ENCODE results near the gene FPGS. TPM values are rescaled to one million over a fixed set of nuclear protein-coding genes. Genes with fewer than 3 reads are reported as not detected.
A peak's percentile ranks its signal among the peaks of the same experiment; 100 is the strongest.

The FPGS gene
- total RNA-seq, 1 donor from 2014 or later, result 51.3 TPM

DNA sequence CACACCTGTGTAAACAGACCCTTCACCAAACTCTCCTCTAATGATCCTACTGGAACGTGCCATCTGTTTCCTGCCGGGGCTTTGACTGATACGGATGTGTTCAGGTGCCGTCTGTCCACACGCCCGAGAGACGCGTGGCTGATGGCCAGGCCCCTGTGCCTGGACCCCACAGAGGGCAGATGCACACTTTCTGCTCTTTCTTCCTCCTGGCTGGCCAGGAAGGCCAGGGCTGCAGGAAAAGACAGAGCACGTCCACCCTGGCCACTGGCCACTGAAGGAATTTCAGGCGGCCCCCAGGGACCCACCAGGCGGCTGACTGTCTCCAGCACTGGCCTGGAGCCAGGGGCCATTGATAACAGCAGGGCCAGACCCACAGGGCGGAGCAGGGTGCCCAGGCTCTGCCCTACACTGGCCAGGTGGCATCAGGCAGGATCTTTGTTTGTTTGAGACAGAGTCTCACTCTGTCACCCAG, 55.4 kb downstream of the FPGS start:
- H3K4me1 Mint-ChIP-seq (ENCODE audit: unreplicated experiment), result peaks cover 56% of the 10 kb centered on the region
- peak overlapping the region; percentile 59 for H3K4me3 Mint-ChIP-seq (ENCODE audit: unreplicated experiment)
- H3K27ac Mint-ChIP-seq (ENCODE audit: unreplicated experiment), result no peak overlapping the region
- H3K9me3 Mint-ChIP-seq (ENCODE audit: unreplicated experiment), result no peaks in the 10 kb centered on the region
- TF ChIP-seq, protein P1, sequence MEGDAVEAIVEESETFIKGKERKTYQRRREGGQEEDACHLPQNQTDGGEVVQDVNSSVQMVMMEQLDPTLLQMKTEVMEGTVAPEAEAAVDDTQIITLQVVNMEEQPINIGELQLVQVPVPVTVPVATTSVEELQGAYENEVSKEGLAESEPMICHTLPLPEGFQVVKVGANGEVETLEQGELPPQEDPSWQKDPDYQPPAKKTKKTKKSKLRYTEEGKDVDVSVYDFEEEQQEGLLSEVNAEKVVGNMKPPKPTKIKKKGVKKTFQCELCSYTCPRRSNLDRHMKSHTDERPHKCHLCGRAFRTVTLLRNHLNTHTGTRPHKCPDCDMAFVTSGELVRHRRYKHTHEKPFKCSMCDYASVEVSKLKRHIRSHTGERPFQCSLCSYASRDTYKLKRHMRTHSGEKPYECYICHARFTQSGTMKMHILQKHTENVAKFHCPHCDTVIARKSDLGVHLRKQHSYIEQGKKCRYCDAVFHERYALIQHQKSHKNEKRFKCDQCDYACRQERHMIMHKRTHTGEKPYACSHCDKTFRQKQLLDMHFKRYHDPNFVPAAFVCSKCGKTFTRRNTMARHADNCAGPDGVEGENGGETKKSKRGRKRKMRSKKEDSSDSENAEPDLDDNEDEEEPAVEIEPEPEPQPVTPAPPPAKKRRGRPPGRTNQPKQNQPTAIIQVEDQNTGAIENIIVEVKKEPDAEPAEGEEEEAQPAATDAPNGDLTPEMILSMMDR (IDR thresholded peaks at IDR 0.05; ENCODE audit: unreplicated experiment), result no peak
- DNase-seq (ENCODE audit: low spot score), result no peak
- H3K36me3 Mint-ChIP-seq (ENCODE audit: low read depth, unreplicated experiment), result no peaks in the 10 kb centered on the region
- H3K27me3 Mint-ChIP-seq (ENCODE audit: unreplicated experiment), result peaks cover 10% of the 10 kb centered on the region

DNA sequence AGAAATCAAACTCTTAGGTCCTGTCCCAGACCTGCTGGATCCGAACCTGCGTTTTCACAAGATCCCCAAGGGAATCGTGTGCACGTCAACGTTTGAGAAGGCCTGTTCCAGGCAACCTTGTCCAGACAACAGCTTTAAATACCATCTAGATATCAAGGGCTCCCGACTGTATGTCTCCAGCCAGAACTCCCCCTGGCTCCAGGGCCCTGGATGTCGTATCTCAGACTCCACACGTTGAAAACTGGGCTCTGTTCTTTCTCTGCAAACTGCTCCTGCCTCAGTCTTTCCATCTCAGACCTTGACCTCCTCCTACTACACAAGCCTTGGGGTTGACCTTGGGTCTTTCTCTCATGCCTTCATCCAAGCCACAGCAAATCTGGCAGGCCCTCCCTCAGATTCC, 57.6 kb downstream of the FPGS start:
- no peaks in the 10 kb centered on the region for H3K36me3 Mint-ChIP-seq (ENCODE audit: low read depth, unreplicated experiment)
- no peak overlapping the region for H3K4me3 Mint-ChIP-seq (ENCODE audit: unreplicated experiment)
- no peak overlapping the region for H3K27ac Mint-ChIP-seq (ENCODE audit: unreplicated experiment)
- peaks cover 50% of the 10 kb centered on the region for H3K4me1 Mint-ChIP-seq (ENCODE audit: unreplicated experiment)
- peaks cover 10% of the 10 kb centered on the region for H3K27me3 Mint-ChIP-seq (ENCODE audit: unreplicated experiment)
- no peaks in the 10 kb centered on the region for H3K9me3 Mint-ChIP-seq (ENCODE audit: unreplicated experiment)
- TF ChIP-seq, protein P1 (IDR thresholded peaks at IDR 0.05; ENCODE audit: unreplicated experiment), result no peak
- no peak for DNase-seq (ENCODE audit: low spot score)

DNA sequence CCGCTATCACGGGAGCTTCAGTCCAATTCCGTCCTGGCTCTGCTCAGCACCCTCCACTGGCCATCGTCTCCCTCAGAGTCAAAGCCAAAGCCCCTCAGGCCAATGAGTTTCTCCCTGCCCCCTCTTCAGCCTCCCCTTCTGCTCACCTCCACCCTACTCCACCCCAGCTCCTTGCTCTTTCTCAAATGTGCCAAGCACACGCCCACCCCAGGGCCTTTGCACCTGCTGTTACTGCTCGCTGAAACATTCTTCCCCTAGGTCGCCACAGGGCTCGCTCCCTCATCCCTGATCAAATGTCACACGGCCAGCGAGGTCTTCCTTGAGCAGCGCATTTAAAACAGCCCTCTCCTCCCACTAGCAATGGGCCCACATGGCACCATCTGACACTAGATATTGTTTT, 58.1 kb downstream of the FPGS start:
- Mint-ChIP-seq H3K4me1 (ENCODE audit: unreplicated experiment) (peaks cover 50% of the 10 kb centered on the region), H3K27ac (ENCODE audit: unreplicated experiment) (no peak overlapping the region)
- DNase-seq (ENCODE audit: low spot score), result no peak

DNA sequence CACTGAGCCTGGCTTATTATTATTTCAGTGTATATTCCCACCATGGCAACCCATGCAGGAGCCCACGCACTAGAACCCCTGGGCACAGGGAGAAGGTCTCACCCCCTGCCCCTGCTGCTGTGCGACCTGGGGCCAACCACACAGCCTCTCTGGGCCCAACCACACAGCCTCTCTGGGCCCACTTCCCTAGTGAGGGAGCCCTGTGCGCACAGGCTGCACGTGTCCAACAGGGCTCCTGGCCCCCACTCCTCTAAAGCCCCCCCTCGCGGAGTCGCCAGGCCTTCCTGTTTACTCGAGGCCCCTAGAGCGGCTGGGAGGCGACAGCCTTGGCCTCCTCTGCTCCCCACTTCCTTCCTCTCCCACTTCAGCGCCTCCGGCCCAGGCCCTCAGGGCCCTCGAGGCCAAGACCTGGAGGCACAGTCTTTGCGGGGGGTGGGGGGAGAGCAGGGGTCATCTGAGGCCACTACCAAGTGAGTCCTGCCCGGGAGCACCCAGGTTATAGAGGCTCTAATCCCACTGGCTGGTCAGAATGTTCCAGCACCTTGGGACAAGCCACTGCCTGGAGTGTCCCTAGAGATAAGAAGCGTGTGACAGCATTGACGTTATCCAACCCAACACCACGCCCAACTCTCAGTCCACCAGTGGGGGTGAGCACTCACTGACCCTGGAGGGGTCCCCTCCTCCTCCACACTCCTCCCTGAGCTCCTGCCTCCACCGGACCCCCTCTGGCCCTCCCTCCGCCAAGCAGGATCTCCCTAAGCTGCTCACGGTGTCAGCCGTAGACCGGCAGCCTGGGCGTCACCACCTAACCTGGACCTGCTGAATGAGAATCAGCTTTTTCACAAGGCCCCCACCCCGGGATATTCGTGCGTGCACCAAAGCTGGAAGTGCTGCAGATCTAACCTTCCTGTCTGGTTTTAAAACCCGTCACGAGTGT, 59.7 kb downstream of the FPGS start:
- Mint-ChIP-seq H3K27me3 (ENCODE audit: unreplicated experiment) (peaks cover 16% of the 10 kb centered on the region), H3K9me3 (ENCODE audit: unreplicated experiment) (no peaks in the 10 kb centered on the region), H3K36me3 (ENCODE audit: low read depth, unreplicated experiment) (peaks cover 4% of the 10 kb centered on the region), H3K4me3 (ENCODE audit: unreplicated experiment) (peak overlapping the region; percentile 31), H3K4me1 (ENCODE audit: unreplicated experiment) (peaks cover 54% of the 10 kb centered on the region), H3K27ac (ENCODE audit: unreplicated experiment) (peak overlapping the region; percentile 58)
- TF ChIP-seq, protein P1 (IDR thresholded peaks at IDR 0.05; ENCODE audit: unreplicated experiment), result no peak
- DNase-seq (ENCODE audit: low spot score), result no peak

More for the DNA sequence above, 58.1 kb downstream of the FPGS start:
- peaks cover 2% of the 10 kb centered on the region for H3K36me3 Mint-ChIP-seq (ENCODE audit: low read depth, unreplicated experiment)
- peaks cover 12% of the 10 kb centered on the region for H3K27me3 Mint-ChIP-seq (ENCODE audit: unreplicated experiment)
- no peak overlapping the region for H3K4me3 Mint-ChIP-seq (ENCODE audit: unreplicated experiment)
- no peaks in the 10 kb centered on the region for H3K9me3 Mint-ChIP-seq (ENCODE audit: unreplicated experiment)
- TF ChIP-seq, protein P1 (IDR thresholded peaks at IDR 0.05; ENCODE audit: unreplicated experiment), result no peak

DNA sequence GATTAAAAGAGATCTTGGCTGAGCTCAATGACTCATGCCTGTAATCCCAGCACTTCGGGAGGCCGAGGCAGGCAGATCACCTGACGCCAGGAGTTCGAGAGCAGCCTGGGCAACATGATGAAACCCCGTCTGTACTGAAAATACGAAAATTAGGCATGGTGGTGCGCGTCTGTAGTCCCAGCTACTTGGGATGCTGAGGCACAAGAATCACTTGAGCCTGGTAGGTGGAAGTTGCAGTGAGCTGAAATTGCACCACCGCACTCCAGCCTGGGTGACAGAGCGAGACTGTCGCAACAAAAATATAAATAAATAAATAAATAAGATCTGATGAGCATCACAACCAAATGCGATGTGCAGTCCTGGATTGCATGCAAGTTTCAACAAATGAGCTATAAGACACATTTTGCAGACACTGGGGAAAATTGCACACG, 60.5 kb downstream of the FPGS start:
- Mint-ChIP-seq H3K27ac (ENCODE audit: unreplicated experiment) (peak overlapping the region; percentile 58), H3K27me3 (ENCODE audit: unreplicated experiment) (peaks cover 14% of the 10 kb centered on the region), H3K36me3 (ENCODE audit: low read depth, unreplicated experiment) (peaks cover 4% of the 10 kb centered on the region), H3K4me1 (ENCODE audit: unreplicated experiment) (peaks cover 57% of the 10 kb centered on the region), H3K4me3 (ENCODE audit: unreplicated experiment) (peak overlapping the region; percentile 31), H3K9me3 (ENCODE audit: unreplicated experiment) (no peaks in the 10 kb centered on the region)
- TF ChIP-seq, protein P1 (IDR thresholded peaks at IDR 0.05; ENCODE audit: unreplicated experiment), result no peak
- DNase-seq (ENCODE audit: low spot score), result no peak
